WTC11 (cell line): ENCODE data around the gene PIK3CA. TPM values are rescaled to one million over a fixed set of nuclear protein-coding genes. Genes with fewer than 3 reads are reported as not detected.
"Not testable (repeated sequence)": the region's sequence is repeated elsewhere in the genome, so short reads cannot be mapped to it uniquely, and the experiment has no call there.

Experiments used
- ATAC-seq: fragments of 200-7000 bp; cut with Tn5 transposase; 2 replicates; pipeline ENCODE4 v1.10.0; 2021; ENCODE audit warnings: mild to moderate bottlenecking, moderate library complexity
- CTCF ChIA-PET: fragments of 300-600 bp; sonication (Branson Sonifier 250); formaldehyde crosslinking; loops from one replicate; lab custom pipeline; 2021; ENCODE audit warnings: antibody characterized with exemption; lab: Charles Lee
- POLR2A ChIA-PET: fragments of 350-600 bp; sonication (Branson Sonifier 250); formaldehyde crosslinking; loops from one replicate; lab custom pipeline; 2021; ENCODE audit warnings: antibody characterized with exemption; lab: Charles Lee
- DNase-seq: peaks from one replicate; pipeline ENCODE4 v3.0.0; 2021; ENCODE audit warnings: low spot score
- H3K27ac Mint-ChIP-seq: 2 replicates; pipeline ENCODE4 v1.8.0; 2021; ENCODE audit warnings: mixed read lengths
- H3K27me3 Mint-ChIP-seq: 2 replicates; pipeline ENCODE4 v1.8.0; 2021; ENCODE audit warnings: low read depth, mild to moderate bottlenecking, moderate library complexity, mixed read lengths
- H3K36me3 Mint-ChIP-seq: 2 replicates; pipeline ENCODE4 v1.8.0; 2021; ENCODE audit warnings: mixed read lengths
- H3K4me1 Mint-ChIP-seq: 2 replicates; pipeline ENCODE4 v1.8.0; 2022; ENCODE audit warnings: mixed read lengths
- H3K4me3 Mint-ChIP-seq: 2 replicates; pipeline ENCODE4 v1.8.0; 2021; ENCODE audit warnings: mild to moderate bottlenecking, moderate library complexity, mixed read lengths
- H3K9me3 Mint-ChIP-seq: 2 replicates; pipeline ENCODE4 v1.8.0; 2021; ENCODE audit warnings: mixed read lengths
- CREB1 ChIP-seq: sonication (generic); formaldehyde crosslinking; IDR thresholded peaks from 2 replicates; pipeline ENCODE4 v1.8.0; 2023; ENCODE audit warnings: mild to moderate bottlenecking, missing genetic modification reagents
- EMX1 ChIP-seq: fragments of 250-450 bp; sonication (Bioruptor Pico); IDR thresholded peaks from 2 replicates; pipeline ENCODE4 v1.8.0; 2021; ENCODE audit warnings: mild to moderate bottlenecking
- GTF2I ChIP-seq: fragments of 250-450 bp; sonication (Bioruptor Pico); conservative IDR thresholded peaks from 2 replicates; pipeline ENCODE4 v1.4.0; 2021; ENCODE audit warnings: mild to moderate bottlenecking
- IRF2 ChIP-seq: sonication (generic); formaldehyde crosslinking; IDR thresholded peaks from 2 replicates; pipeline ENCODE4 v1.8.0; 2022; ENCODE audit warnings: low read depth, missing genetic modification reagents, borderline replicate concordance
- JAZF1 ChIP-seq: fragments of 250-450 bp; sonication (Bioruptor Pico); IDR thresholded peaks from 2 replicates; pipeline ENCODE4 v1.9.0; 2021; ENCODE audit warnings: moderate library complexity, mild to moderate bottlenecking, inconsistent platforms
- KAT7 ChIP-seq: sonication (generic); formaldehyde crosslinking; IDR thresholded peaks from 2 replicates; pipeline ENCODE4 v1.8.1; 2023; ENCODE audit warnings: missing genetic modification reagents, mild to moderate bottlenecking, borderline replicate concordance
- MYBL2 ChIP-seq: sonication (generic); formaldehyde crosslinking; IDR thresholded peaks from 2 replicates; pipeline ENCODE4 v1.8.1; 2023; ENCODE audit warnings: mild to moderate bottlenecking, moderate library complexity, missing genetic modification reagents
- NFATC4 ChIP-seq: fragments of 250-450 bp; sonication (Bioruptor Pico); IDR thresholded peaks from 2 replicates; pipeline ENCODE4 v1.9.0; 2021; ENCODE audit warnings: mild to moderate bottlenecking
- NFE2L1 ChIP-seq: sonication (generic); formaldehyde crosslinking; IDR thresholded peaks from 2 replicates; pipeline ENCODE4 v1.8.1; 2023; ENCODE audit warnings: missing genetic modification reagents
- NR1H2 ChIP-seq: sonication (generic); formaldehyde crosslinking; IDR thresholded peaks from 2 replicates; pipeline ENCODE4 v1.9.0; 2021; ENCODE audit warnings: mild to moderate bottlenecking, moderate library complexity, missing genetic modification reagents
- NR3C1 ChIP-seq: sonication (generic); formaldehyde crosslinking; conservative IDR thresholded peaks from 2 replicates; pipeline ENCODE4 v1.8.1; 2023; ENCODE audit warnings: low read depth, mild to moderate bottlenecking, missing genetic modification reagents
- ZNF219 ChIP-seq: sonication (generic); formaldehyde crosslinking; IDR thresholded peaks from 2 replicates; pipeline ENCODE4 v1.8.0; 2023; ENCODE audit warnings: missing genetic modification reagents, mild to moderate bottlenecking, borderline replicate concordance
- ZNF317 ChIP-seq: sonication (generic); formaldehyde crosslinking; IDR thresholded peaks from 2 replicates; pipeline ENCODE4 v1.8.1; 2023; ENCODE audit warnings: low read depth, mild to moderate bottlenecking, moderate library complexity, missing genetic modification reagents, borderline replicate concordance
- ZNF416 ChIP-seq: fragments of 250-450 bp; sonication (Bioruptor Pico); IDR thresholded peaks from 2 replicates; pipeline ENCODE4 v1.9.0; 2021; ENCODE audit warnings: mild to moderate bottlenecking, inconsistent platforms
- total RNA-seq: library from RNA; stranded (reverse); gene quantifications from 3 replicates; pipeline ENCODE4 v1.2.3, GENCODE V29; 2021
- TF ChIP-seq, protein P1 (sequence below): sonication (generic); formaldehyde crosslinking; IDR thresholded peaks from 2 replicates; pipeline ENCODE4 v1.8.1; 2023; ENCODE audit warnings: mild to moderate bottlenecking, missing genetic modification reagents, borderline replicate concordance
- TF ChIP-seq, protein P2 (sequence below): sonication (generic); formaldehyde crosslinking; IDR thresholded peaks from 2 replicates; pipeline ENCODE4 v1.8.0; 2022; ENCODE audit warnings: mild to moderate bottlenecking, missing genetic modification reagents
- TF ChIP-seq, protein P3 (sequence below): fragments of 250-450 bp; sonication (Bioruptor Pico); IDR thresholded peaks from 2 replicates; pipeline ENCODE4 v1.9.0; 2021; ENCODE audit warnings: mild to moderate bottlenecking, borderline replicate concordance
- TF ChIP-seq, protein P4 (sequence below): sonication (generic); formaldehyde crosslinking; IDR thresholded peaks from 2 replicates; pipeline ENCODE4 v1.8.1; 2023; ENCODE audit warnings: mild to moderate bottlenecking, missing genetic modification reagents, moderate library complexity
- TF ChIP-seq, protein P5 (sequence below): sonication (generic); formaldehyde crosslinking; IDR thresholded peaks from 2 replicates; pipeline ENCODE4 v1.8.0; 2022; ENCODE audit warnings: mild to moderate bottlenecking, missing genetic modification reagents

PIK3CA gene
- total RNA-seq, 1 experiment from 2014 or later = 10.1 TPM

DNA sequence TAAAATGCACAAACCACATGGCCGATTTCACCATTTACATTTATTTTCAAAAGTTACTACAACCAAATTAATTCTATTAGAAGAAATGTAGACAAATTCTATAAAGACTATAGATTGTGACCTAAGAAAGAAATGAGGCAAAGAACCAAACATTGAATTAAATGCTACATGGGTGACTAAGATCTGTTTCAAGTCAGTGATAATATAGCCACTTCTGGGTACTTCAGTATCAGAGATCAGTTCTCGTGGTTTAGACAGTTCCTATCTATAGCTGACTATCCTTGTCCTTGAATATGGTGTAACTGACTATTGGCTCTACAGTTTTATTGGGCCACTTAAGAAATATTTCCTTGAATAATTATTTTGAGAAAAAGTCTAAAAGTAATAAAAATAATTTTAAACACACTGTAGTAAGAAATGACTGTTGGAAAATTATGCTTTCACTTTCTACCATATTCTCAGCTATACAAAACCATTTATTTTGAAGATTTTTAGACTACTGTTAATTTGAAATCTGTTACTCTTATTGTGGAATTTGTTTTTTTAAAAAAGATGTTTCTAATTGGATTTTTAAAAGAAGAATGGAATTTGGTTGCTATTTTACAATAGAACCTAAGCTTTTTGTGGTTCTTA, 88.6 kb downstream of the PIK3CA start (continued):
- TF ChIP-seq, protein P1, sequence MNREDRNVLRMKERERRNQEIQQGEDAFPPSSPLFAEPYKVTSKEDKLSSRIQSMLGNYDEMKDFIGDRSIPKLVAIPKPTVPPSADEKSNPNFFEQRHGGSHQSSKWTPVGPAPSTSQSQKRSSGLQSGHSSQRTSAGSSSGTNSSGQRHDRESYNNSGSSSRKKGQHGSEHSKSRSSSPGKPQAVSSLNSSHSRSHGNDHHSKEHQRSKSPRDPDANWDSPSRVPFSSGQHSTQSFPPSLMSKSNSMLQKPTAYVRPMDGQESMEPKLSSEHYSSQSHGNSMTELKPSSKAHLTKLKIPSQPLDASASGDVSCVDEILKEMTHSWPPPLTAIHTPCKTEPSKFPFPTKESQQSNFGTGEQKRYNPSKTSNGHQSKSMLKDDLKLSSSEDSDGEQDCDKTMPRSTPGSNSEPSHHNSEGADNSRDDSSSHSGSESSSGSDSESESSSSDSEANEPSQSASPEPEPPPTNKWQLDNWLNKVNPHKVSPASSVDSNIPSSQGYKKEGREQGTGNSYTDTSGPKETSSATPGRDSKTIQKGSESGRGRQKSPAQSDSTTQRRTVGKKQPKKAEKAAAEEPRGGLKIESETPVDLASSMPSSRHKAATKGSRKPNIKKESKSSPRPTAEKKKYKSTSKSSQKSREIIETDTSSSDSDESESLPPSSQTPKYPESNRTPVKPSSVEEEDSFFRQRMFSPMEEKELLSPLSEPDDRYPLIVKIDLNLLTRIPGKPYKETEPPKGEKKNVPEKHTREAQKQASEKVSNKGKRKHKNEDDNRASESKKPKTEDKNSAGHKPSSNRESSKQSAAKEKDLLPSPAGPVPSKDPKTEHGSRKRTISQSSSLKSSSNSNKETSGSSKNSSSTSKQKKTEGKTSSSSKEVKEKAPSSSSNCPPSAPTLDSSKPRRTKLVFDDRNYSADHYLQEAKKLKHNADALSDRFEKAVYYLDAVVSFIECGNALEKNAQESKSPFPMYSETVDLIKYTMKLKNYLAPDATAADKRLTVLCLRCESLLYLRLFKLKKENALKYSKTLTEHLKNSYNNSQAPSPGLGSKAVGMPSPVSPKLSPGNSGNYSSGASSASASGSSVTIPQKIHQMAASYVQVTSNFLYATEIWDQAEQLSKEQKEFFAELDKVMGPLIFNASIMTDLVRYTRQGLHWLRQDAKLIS = no peak
- TF ChIP-seq NR1H2 (CRISPR knock-in tag) (no peak), KAT7 (CRISPR knock-in tag) (no peak), ZNF317 (CRISPR knock-in tag) (no peak)

DNA sequence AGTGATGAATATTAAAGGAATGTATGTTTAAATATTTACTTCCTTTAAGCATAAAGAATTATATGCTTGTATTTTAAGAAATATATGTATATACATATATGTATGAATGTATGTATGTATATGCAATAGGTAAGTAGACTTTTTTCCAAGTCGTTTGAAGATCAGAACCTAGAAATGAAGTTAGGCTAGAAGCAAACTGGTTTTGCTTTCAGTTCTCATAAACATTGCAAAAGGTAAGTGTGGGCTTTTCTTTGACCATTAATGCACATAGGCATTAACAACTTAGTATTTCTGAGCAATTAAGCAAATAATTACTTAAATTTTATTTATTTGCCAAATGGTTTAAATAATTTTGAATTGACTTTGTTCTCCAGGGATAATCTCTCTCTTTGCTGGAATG, 92.1 kb downstream of the PIK3CA start:
- CTCF ChIA-PET, ATAC-seq, H3K27me3 Mint-ChIP-seq: not testable (repeated sequence)

DNA sequence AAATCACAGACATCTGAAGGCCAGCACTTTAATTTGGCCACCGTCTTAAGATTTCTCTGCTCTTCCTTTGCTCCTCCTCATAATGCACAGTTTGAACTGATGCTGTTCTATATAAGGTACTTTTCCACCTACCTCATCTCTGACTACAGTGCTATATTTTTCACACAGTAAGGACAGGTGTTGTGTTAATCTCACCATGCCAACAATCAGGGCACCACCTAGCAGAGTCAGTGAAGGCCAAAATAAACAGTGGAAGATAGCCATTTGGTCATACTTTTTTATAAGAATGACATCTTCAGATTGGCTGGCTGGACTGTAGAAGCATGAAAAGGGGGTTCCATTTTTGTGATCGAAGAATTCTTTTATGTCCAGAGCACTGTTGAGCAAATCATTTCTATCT, 94.7 kb downstream of the PIK3CA start:
- ATAC-seq, H3K9me3 Mint-ChIP-seq, H3K27me3 Mint-ChIP-seq, H3K36me3 Mint-ChIP-seq, DNase-seq, H3K27ac Mint-ChIP-seq, H3K4me3 Mint-ChIP-seq, CTCF ChIA-PET, H3K4me1 Mint-ChIP-seq: not testable (repeated sequence)
- POLR2A ChIA-PET = interaction anchor here (0.6 kb wide), 1 partner anchor 183 kb away, joined by 3 read pairs; no protein-coding TSS in a partner anchor

More for the DNA sequence above, 92.1 kb downstream of the PIK3CA start:
- H3K9me3 Mint-ChIP-seq, DNase-seq, H3K4me3 Mint-ChIP-seq, H3K27ac Mint-ChIP-seq, H3K4me1 Mint-ChIP-seq, H3K36me3 Mint-ChIP-seq, POLR2A ChIA-PET: not testable (repeated sequence)

DNA sequence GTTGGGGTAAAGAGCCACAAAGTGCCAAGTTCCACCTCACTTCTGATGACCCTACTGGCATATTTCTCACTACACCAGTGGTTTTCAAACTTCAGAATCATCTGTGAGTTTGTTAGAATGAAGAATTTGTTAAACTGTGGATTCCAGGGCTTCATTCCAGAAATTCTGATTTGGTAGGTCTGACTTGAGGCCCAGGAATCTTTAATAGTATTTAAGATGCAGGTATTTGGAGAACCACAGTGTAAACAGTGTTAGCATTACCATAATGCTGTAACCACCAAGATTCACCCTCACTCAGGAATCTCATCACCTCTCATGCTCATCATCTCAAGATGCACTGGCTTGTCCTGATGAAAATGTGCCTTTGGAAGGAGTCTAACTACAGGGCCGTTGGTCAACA, 96.7 kb downstream of the PIK3CA start:
- CTCF ChIA-PET = no interaction called here
- peaks cover 6% of the 10 kb centered on the region for H3K4me1 Mint-ChIP-seq
- no peak for ATAC-seq
- POLR2A ChIA-PET = interaction anchor here (0.7 kb wide), 1 partner anchor 22 kb away, joined by 8 read pairs; no protein-coding TSS in a partner anchor
- no peaks in the 10 kb centered on the region for H3K9me3 Mint-ChIP-seq
- H3K27me3 Mint-ChIP-seq = no peaks in the 10 kb centered on the region
- peaks cover 7% of the 10 kb centered on the region for H3K36me3 Mint-ChIP-seq
- H3K4me3 Mint-ChIP-seq = no peak overlapping the region
- DNase-seq = no peak
- peak overlapping the region; percentile 76 for H3K27ac Mint-ChIP-seq
- no peak for TF ChIP-seq ZNF416
- TF ChIP-seq, protein P2, sequence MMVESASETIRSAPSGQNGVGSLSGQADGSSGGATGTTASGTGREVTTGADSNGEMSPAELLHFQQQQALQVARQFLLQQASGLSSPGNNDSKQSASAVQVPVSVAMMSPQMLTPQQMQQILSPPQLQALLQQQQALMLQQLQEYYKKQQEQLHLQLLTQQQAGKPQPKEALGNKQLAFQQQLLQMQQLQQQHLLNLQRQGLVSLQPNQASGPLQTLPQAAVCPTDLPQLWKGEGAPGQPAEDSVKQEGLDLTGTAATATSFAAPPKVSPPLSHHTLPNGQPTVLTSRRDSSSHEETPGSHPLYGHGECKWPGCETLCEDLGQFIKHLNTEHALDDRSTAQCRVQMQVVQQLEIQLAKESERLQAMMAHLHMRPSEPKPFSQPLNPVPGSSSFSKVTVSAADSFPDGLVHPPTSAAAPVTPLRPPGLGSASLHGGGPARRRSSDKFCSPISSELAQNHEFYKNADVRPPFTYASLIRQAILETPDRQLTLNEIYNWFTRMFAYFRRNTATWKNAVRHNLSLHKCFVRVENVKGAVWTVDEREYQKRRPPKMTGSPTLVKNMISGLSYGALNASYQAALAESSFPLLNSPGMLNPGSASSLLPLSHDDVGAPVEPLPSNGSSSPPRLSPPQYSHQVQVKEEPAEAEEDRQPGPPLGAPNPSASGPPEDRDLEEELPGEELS (CRISPR knock-in tag) = no peak
- TF ChIP-seq CREB1 (CRISPR knock-in tag) = no peak
- TF ChIP-seq NFATC4 (CRISPR knock-in tag) = no peak
- no peak for TF ChIP-seq EMX1
- TF ChIP-seq GTF2I (CRISPR knock-in tag) = no peak
- TF ChIP-seq, protein P3, sequence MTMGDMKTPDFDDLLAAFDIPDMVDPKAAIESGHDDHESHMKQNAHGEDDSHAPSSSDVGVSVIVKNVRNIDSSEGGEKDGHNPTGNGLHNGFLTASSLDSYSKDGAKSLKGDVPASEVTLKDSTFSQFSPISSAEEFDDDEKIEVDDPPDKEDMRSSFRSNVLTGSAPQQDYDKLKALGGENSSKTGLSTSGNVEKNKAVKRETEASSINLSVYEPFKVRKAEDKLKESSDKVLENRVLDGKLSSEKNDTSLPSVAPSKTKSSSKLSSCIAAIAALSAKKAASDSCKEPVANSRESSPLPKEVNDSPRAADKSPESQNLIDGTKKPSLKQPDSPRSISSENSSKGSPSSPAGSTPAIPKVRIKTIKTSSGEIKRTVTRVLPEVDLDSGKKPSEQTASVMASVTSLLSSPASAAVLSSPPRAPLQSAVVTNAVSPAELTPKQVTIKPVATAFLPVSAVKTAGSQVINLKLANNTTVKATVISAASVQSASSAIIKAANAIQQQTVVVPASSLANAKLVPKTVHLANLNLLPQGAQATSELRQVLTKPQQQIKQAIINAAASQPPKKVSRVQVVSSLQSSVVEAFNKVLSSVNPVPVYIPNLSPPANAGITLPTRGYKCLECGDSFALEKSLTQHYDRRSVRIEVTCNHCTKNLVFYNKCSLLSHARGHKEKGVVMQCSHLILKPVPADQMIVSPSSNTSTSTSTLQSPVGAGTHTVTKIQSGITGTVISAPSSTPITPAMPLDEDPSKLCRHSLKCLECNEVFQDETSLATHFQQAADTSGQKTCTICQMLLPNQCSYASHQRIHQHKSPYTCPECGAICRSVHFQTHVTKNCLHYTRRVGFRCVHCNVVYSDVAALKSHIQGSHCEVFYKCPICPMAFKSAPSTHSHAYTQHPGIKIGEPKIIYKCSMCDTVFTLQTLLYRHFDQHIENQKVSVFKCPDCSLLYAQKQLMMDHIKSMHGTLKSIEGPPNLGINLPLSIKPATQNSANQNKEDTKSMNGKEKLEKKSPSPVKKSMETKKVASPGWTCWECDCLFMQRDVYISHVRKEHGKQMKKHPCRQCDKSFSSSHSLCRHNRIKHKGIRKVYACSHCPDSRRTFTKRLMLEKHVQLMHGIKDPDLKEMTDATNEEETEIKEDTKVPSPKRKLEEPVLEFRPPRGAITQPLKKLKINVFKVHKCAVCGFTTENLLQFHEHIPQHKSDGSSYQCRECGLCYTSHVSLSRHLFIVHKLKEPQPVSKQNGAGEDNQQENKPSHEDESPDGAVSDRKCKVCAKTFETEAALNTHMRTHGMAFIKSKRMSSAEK (CRISPR knock-in tag) = no peak
- TF ChIP-seq, protein P4, sequence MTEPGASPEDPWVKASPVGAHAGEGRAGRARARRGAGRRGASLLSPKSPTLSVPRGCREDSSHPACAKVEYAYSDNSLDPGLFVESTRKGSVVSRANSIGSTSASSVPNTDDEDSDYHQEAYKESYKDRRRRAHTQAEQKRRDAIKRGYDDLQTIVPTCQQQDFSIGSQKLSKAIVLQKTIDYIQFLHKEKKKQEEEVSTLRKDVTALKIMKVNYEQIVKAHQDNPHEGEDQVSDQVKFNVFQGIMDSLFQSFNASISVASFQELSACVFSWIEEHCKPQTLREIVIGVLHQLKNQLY (CRISPR knock-in tag) = no peak
- TF ChIP-seq IRF2 (CRISPR knock-in tag) = no peak
- TF ChIP-seq ZNF219 (CRISPR knock-in tag) = no peak
- no peak for TF ChIP-seq NFE2L1
- no peak for TF ChIP-seq JAZF1 (CRISPR knock-in tag)
- TF ChIP-seq, protein P5, sequence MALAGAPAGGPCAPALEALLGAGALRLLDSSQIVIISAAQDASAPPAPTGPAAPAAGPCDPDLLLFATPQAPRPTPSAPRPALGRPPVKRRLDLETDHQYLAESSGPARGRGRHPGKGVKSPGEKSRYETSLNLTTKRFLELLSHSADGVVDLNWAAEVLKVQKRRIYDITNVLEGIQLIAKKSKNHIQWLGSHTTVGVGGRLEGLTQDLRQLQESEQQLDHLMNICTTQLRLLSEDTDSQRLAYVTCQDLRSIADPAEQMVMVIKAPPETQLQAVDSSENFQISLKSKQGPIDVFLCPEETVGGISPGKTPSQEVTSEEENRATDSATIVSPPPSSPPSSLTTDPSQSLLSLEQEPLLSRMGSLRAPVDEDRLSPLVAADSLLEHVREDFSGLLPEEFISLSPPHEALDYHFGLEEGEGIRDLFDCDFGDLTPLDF (CRISPR knock-in tag) = no peak
- no peak for TF ChIP-seq NR3C1
- no peak for TF ChIP-seq MYBL2 (CRISPR knock-in tag)
